SKM-1 (cell line): ENCODE data around the gene CDH22.

ENCODE experiments used
- DNase-seq: peaks from one replicate; lab custom pipeline; 2025; ENCODE audit not compliant: unreplicated experiment; lab: John Stamatoyannopoulos, UW

CDH22 gene

DNA sequence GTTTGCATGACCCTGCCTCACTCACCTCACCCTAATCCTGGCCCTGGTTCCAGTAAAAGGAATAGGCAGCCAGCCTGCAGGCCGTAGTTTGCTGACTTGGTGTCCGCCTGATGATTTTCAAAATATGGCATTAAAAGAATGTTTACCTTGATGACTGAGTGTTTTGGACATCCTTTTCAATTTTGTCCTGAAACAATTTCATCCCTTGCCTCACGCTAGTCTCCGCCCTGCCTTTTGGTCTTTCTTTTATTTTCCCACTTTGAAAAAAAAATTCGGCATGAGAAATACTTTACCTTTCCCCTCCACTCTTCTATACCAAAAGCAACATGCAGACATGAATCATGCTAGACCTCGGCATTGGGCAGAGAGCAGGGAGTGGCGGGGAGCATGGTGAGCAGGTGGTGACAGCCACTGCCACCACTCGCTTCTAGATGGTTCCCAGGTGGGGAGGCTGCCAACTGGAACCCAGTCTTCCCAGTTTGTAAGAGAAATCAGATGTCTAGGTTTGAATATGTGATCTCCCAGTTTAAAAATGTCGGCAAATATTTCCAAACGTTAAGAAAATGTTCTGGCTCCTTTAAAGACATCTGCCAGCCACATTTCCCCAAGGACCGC is 180.8 kb downstream of the CDH22 start:
- DNase-seq = no peak

DNA sequence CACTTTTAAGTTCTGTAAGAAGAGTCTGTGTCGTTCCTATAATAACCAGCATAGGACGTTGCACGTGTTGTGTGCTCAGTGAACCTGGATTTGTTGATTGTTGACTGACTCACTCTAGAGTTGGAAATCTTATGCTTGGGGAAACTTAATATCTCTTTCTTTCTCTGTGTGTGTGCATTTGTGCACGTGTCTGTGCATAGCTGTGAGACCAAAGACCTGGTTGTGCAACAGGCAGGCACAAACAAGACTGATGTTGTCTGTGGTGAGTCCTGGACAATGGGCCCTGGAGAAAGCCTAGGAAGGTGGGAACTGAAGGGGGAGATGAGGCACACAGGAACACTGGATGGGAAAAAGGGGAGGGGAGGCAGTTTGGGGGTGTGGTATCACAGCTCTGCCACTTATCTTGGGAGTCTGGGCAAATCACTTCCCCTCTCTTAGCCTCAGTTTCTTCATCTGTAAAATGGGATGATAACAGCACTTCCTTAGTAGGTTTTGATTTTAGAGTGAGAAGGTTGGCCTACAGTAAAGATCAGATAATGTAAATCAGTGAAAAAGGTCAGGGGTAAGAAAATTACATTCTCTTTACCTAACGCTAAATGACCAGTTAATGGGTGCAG is 181.8 kb downstream of the CDH22 start:
- DNase-seq = no peak
